HCT116 (cell line): ENCODE results near the gene RBM20. TPM values are rescaled to one million over a fixed set of nuclear protein-coding genes. Genes with fewer than 3 reads are reported as not detected.

Experiments used
- ATAC-seq: fragments of 200-7000 bp; cut with Tn5 transposase; 2 replicates; pipeline ENCODE4 v1.9.1; 2020; ENCODE audit warnings: mild to moderate bottlenecking, moderate library complexity
- BruUV-seq: library from RNA; stranded (reverse); fragments of 400-500 nt; replicated peaks from 2 replicates; lab custom pipeline; 2021; lab: Mats Ljungman, UMichigan
- CTCF ChIA-PET: fragments of 300-600 bp; sonication (Branson Sonifier 250); formaldehyde crosslinking; loops from one replicate; lab custom pipeline; 2021; ENCODE audit warnings: antibody characterized with exemption; lab: Charles Lee
- POLR2A ChIA-PET: fragments of 300-600, 350-600 bp; sonication (Branson Sonifier 250); formaldehyde crosslinking; loops from one replicate; lab custom pipeline; 2021; ENCODE audit warnings: antibody characterized with exemption; lab: Charles Lee
- RAD21 ChIA-PET, 2 experiments: fragments of 300-600 bp; sonication (Branson Sonifier 250); formaldehyde crosslinking; loops; one replicate each; lab custom pipeline; 2023; ENCODE audit warnings: low total read pairs in 2 of 2; ENCODE audit not compliant: uncharacterized antibody in 2 of 2, unreplicated experiment in 2 of 2, low non-redundant PET in 1 of 2; lab: Charles Lee
- DNase-seq: peaks from one replicate; pipeline ENCODE4 v3.0.0-alpha.2; 2010; ENCODE audit warnings: low read depth, low spot score
- H2AFZ ChIP-seq: fragments of 200-600 bp; shearing (Covaris generic), sonication (generic); 2 replicates; pipeline ENCODE4 v1.6.1; 2017; ENCODE audit warnings: low read depth, mixed run types, mixed read lengths, antibody characterized with exemption, low read length; ENCODE audit not compliant: poor library complexity, severe bottlenecking
- H3K27ac ChIP-seq: 2 replicates; pipeline ENCODE4 v1.5.1; 2012; ENCODE audit warnings: low read depth, low read length
- H3K27me3 ChIP-seq: fragments of 200-600 bp; sonication (generic); 2 replicates; pipeline ENCODE4 v1.6.1; 2016; ENCODE audit warnings: mixed run types, low read length, mixed read lengths; ENCODE audit not compliant: insufficient read depth
- H3K36me3 ChIP-seq, 2 experiments: fragments of 200-500 bp in 1 of 2; fragments of 200-600 bp in 1 of 2; sonication (Bioruptor generic) in 1 of 2; sonication (generic) in 1 of 2; 2 replicates each; pipeline versions ENCODE4 v1.5.1 to v1.6.1; 2014 to 2016; ENCODE audit warnings: low read length in 2 of 2, inconsistent platforms in 1 of 2, mixed read lengths in 1 of 2, mixed run types in 1 of 2; ENCODE audit not compliant: insufficient read depth in 2 of 2, control insufficient read depth in 1 of 2
- H3K4me1 ChIP-seq, 2 experiments: fragments of 200-600 bp in 1 of 2; sonication (generic) in 1 of 2; 2 replicates each; pipeline versions ENCODE4 v1.5.1 to v1.6.1; 2012 to 2017; ENCODE audit warnings: low read length in 2 of 2, inconsistent platforms in 1 of 2, mild to moderate bottlenecking in 1 of 2, mixed read lengths in 1 of 2, mixed run types in 1 of 2, moderate library complexity in 1 of 2; ENCODE audit not compliant: insufficient read depth in 2 of 2, control insufficient read depth in 1 of 2
- H3K4me2 ChIP-seq: fragments of 200-600 bp; sonication (generic); 2 replicates; pipeline ENCODE4 v1.6.1; 2017; ENCODE audit warnings: mixed run types, low read length, mixed read lengths
- H3K4me3 ChIP-seq, 2 experiments: fragments of 200-600 bp in 1 of 2; sonication (generic) in 1 of 2; replicated peaks in 1 of 2; 2 replicates each; pipeline ENCODE4 v1.5.1; 2011 to 2016; ENCODE audit warnings: low read length in 2 of 2, control low read depth in 1 of 2, low read depth in 1 of 2, mild to moderate bottlenecking in 1 of 2, mixed read lengths in 1 of 2, mixed run types in 1 of 2
- H3K79me2 ChIP-seq: fragments of 200-600 bp; sonication (generic); 2 replicates; pipeline ENCODE4 v1.6.1; 2017; ENCODE audit warnings: mild to moderate bottlenecking, mixed run types, low read length, moderate library complexity, mixed read lengths; ENCODE audit not compliant: insufficient read depth
- H3K9ac ChIP-seq: fragments of 200-600 bp; sonication (generic); 2 replicates; pipeline ENCODE4 v1.6.1; 2016; ENCODE audit warnings: low read length, mixed read lengths
- H3K9me2 ChIP-seq: fragments of 200-600 bp; sonication (generic), shearing (Covaris generic); 2 replicates; pipeline ENCODE4 v1.6.1; 2017; ENCODE audit warnings: mixed run types, mild to moderate bottlenecking, moderate library complexity; ENCODE audit not compliant: insufficient read depth
- H3K9me3 ChIP-seq, 2 experiments: fragments of 200-500 bp in 1 of 2; fragments of 200-600 bp in 1 of 2; sonication (Bioruptor generic) in 1 of 2; sonication (generic) in 1 of 2; 2 replicates each; pipeline ENCODE4 v1.6.1; 2014 to 2017; ENCODE audit warnings: low read length in 2 of 2, mixed read lengths in 2 of 2, inconsistent platforms in 1 of 2, low read depth in 1 of 2, mild to moderate bottlenecking in 1 of 2, mixed run types in 1 of 2, moderate library complexity in 1 of 2; ENCODE audit not compliant: control insufficient read depth in 1 of 2, insufficient read depth in 1 of 2
- H4K20me1 ChIP-seq: fragments of 200-600 bp; sonication (generic), shearing (Covaris generic); 2 replicates; pipeline ENCODE4 v1.6.1; 2017; ENCODE audit warnings: mixed run types, mild to moderate bottlenecking, moderate library complexity; ENCODE audit not compliant: insufficient read depth
- CBX3 ChIP-seq: IDR thresholded peaks from 2 replicates; pipeline ENCODE4 v1.6.1; 2012; ENCODE audit warnings: low read depth
- ELF1 ChIP-seq: IDR thresholded peaks from 2 replicates; pipeline ENCODE4 v1.6.1; 2012; ENCODE audit warnings: low read depth, borderline replicate concordance
- EZH2 ChIP-seq: fragments of 200-600 bp; sonication (generic); IDR thresholded peaks from 2 replicates; pipeline ENCODE4 v1.6.1; 2017; ENCODE audit warnings: antibody characterized with exemption, mixed run types
- EZH2phosphoT487 ChIP-seq: fragments of 200-600 bp; IDR thresholded peaks from 2 replicates; pipeline ENCODE4 v1.6.1; 2018; ENCODE audit warnings: antibody characterized with exemption, borderline replicate concordance
- FOSL1 ChIP-seq: IDR thresholded peaks from 2 replicates; pipeline ENCODE4 v1.6.1; 2012; ENCODE audit warnings: low read depth
- MAX ChIP-seq: IDR thresholded peaks from 2 replicates; pipeline ENCODE4 v1.6.1; 2012
- POLR2A ChIP-seq: IDR thresholded peaks from 2 replicates; pipeline ENCODE4 v1.7.0; 2011; ENCODE audit warnings: borderline replicate concordance; ENCODE audit not compliant: insufficient read depth, insufficient read length; ENCODE audit errors: extremely low read depth
- SIN3A ChIP-seq: IDR thresholded peaks from 2 replicates; pipeline ENCODE4 v1.6.1; 2012; ENCODE audit warnings: low read depth
- SP1 ChIP-seq: IDR thresholded peaks from 2 replicates; pipeline ENCODE4 v1.6.1; 2012; ENCODE audit warnings: low read depth
- TCF7L2 ChIP-seq: IDR thresholded peaks from 2 replicates; pipeline ENCODE4 v1.7.0; 2011; ENCODE audit warnings: borderline replicate concordance, inconsistent platforms; ENCODE audit not compliant: insufficient read depth, insufficient read length; ENCODE audit errors: extremely low read depth
- YY1 ChIP-seq: IDR thresholded peaks from 2 replicates; pipeline ENCODE4 v1.6.1; 2011; ENCODE audit warnings: low read length, low read depth, moderate library complexity, mild to moderate bottlenecking; ENCODE audit not compliant: insufficient replicate concordance; ENCODE audit errors: extremely low read depth
- intact Hi-C: fragments of 100-400 bp; cut with micrococcal nuclease; formaldehyde crosslinking; loops from 2 replicates; pipeline ENCODE4 v1.10.0; 2022
- total RNA-seq: library from RNA; stranded (reverse); gene quantifications from one replicate; pipeline ENCODE4 v1.2.1, GENCODE V29; 2021; ENCODE audit not compliant: unreplicated experiment

RBM20 gene
- total RNA-seq, 1 experiment from 2014 or later = 2.0 TPM

DNA sequence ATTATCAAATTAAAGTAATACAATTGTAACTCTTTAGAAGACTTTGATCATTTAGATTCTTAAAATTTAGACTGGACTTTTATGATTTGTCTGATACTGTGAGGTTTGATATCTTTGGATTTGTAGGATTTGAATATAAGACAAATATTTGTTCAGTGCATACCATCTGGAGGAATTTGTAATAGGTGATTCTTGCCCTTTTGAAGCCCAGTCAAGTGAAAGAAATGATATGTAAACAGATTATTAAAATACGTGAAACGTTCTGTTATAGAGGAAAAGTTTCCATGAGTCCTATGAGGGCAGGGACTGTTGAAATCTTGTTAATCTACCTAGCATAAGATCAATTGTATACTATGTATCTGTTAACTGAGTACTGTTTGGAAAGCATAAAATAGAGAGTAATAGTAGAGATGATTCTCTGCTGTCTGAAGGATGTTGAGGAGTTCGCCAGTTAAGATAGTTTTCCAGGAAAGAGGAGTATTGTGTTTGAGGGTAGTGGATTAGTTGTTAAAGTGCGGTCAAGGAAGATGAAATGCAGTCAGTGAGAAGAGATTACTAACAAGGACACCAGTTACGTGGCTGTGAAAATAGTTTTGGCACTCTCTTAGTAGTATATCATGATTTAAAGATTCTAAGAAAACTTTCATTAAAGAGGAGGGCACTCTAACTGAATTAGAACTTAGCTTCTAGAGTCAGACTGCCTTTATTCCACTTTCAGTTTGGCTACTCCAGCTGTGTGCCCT lies 242.0 kb downstream of the RBM20 start:
- H3K27me3 ChIP-seq = no peaks in the 10 kb centered on the region
- no peak overlapping the region for H3K4me3 ChIP-seq
- TF ChIP-seq MAX (no peak), EZH2 (no peak), ELF1 (no peak), EZH2phosphoT487 (no peak), POLR2A (no peak), FOSL1 (no peak), CBX3 (no peak), TCF7L2 (no peak), YY1 (no peak), SP1 (no peak)
- no TSS peak for BruUV-seq
- no peak overlapping the region for H3K9ac ChIP-seq
- CTCF ChIA-PET = interaction anchor here (1.7 kb wide), 1 partner anchor 9 kb away, joined by 5 read pairs; no protein-coding TSS in a partner anchor
- no peak overlapping the region for H3K4me2 ChIP-seq
- no peaks in the 10 kb centered on the region for H3K79me2 ChIP-seq
- RAD21 ChIA-PET = no interaction called here
- POLR2A ChIA-PET = interaction anchor here (0.7 to 1.4 kb wide), 2 partner anchors 15 to 32 kb away, joined by 3 read pairs; partner anchors contain the start of gene PDCD4
- H4K20me1 ChIP-seq = no peaks in the 10 kb centered on the region
- no peaks in the 10 kb centered on the region for H3K9me2 ChIP-seq
- H3K4me1 ChIP-seq = no peaks in the 10 kb centered on the region
- no peak for DNase-seq
- peaks cover 0 to 6% of the 10 kb centered on the region in 2 experiments; a peak in 1 of 4 replicates for H3K36me3 ChIP-seq
- ATAC-seq = no peak
- intact Hi-C loops = no loop called here
- no peaks in the 10 kb centered on the region for H3K9me3 ChIP-seq
- no peak overlapping the region for H3K27ac ChIP-seq
- no peak overlapping the region for H2AFZ ChIP-seq

DNA sequence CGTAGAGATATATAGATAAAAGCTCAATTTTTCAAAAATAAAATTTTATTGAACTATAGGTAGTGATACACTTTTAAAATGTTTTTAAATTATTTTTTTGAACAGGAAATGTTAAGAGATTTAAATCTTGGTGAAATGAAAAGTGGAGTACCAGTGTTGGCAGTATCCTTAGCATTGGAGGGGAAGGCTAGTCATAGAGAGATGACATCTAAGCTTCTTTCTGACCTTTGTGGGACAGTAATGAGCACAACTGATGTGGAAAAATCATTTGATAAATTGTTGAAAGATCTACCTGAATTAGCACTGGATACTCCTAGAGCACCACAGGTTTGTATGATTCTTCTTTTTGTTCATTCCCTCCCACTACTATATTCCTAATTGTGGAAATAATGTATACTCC lies 243.4 kb downstream of the RBM20 start:
- H3K9me2 ChIP-seq = no peaks in the 10 kb centered on the region
- TF ChIP-seq YY1 (no peak), MAX (no peak), EZH2phosphoT487 (no peak), EZH2 (no peak), SIN3A (no peak), SP1 (no peak)
- TF ChIP-seq, all 23 proteins: peak for 0
- Histone ChIP-seq H3K36me3 (no peaks in the 10 kb centered on the region; a peak in 1 of 4 replicates), H3K27ac (no peak overlapping the region), H3K4me3 (no peak overlapping the region), H3K79me2 (no peaks in the 10 kb centered on the region), H4K20me1 (no peaks in the 10 kb centered on the region), H3K4me1 (no peaks in the 10 kb centered on the region), H2AFZ (no peak overlapping the region), H3K9me3 (no peaks in the 10 kb centered on the region), H3K9ac (no peak overlapping the region), H3K27me3 (no peaks in the 10 kb centered on the region), H3K4me2 (no peak overlapping the region)
- DNase-seq (no peak), ATAC-seq (no peak)
- BruUV-seq = no TSS peak
- RAD21 ChIA-PET = no interaction called here
- CTCF ChIA-PET = interaction anchor here (0.6 to 1.7 kb wide), 2 partner anchors 11 to 114 kb away, joined by 3 to 5 read pairs; no protein-coding TSS in a partner anchor
- POLR2A ChIA-PET = no interaction called here
- intact Hi-C loops = no loop called here
